A549 (cell line): ENCODE results near the gene MYO1B.

Experiments
- CTCF ChIP-seq: fragments of >200 bp; sonication (Bioruptor Twin); formaldehyde crosslinking; IDR thresholded peaks from 3 replicates; pipeline ENCODE4 v1.5.1; 2016
- EHMT2 ChIP-seq: fragments of 200-600 bp; sonication (generic); IDR thresholded peaks from 2 replicates; pipeline ENCODE4 v1.6.1; 2016; ENCODE audit warnings: antibody characterized with exemption, low read depth, mild to moderate bottlenecking, moderate library complexity
- EP300 ChIP-seq, 2 experiments: fragments of >200 bp; sonication (Bioruptor Twin); formaldehyde crosslinking; IDR thresholded peaks; 2 replicates in 1 of 2; 3 replicates in 1 of 2; pipeline ENCODE4 v1.6.1; 2016 to 2017
- JUNB ChIP-seq: fragments of >200 bp; sonication (Bioruptor Twin); formaldehyde crosslinking; IDR thresholded peaks from 2 replicates; pipeline ENCODE4 v1.6.1; 2016
- MYC ChIP-seq: IDR thresholded peaks from 2 replicates; pipeline ENCODE4 v1.6.1; 2012; ENCODE audit warnings: mild to moderate bottlenecking, inconsistent platforms, low read length, improper control_type of control experiment, borderline replicate concordance
- NFE2L2 ChIP-seq: fragments of 150-350 bp; conservative IDR thresholded peaks from 2 replicates; pipeline ENCODE4 v1.6.1; 2014; ENCODE audit warnings: low read length
- PHF8 ChIP-seq: fragments of 200-600 bp; sonication (generic); IDR thresholded peaks from 2 replicates; pipeline ENCODE4 v1.6.1; 2016; ENCODE audit warnings: low read depth, mild to moderate bottlenecking, antibody characterized with exemption, moderate library complexity, borderline replicate concordance
- POLR2A ChIP-seq: IDR thresholded peaks from 2 replicates; pipeline ENCODE4 v1.6.1; 2012; ENCODE audit warnings: mild to moderate bottlenecking, low read length
- RAD21 ChIP-seq, 2 experiments: fragments of >200 bp in 1 of 2; sonication (Bioruptor Twin) in 1 of 2; formaldehyde crosslinking in 1 of 2; IDR thresholded peaks in 1 of 2; conservative IDR thresholded peaks in 1 of 2; 2 replicates in 1 of 2; 3 replicates in 1 of 2; pipeline ENCODE4 v1.6.1; 2012 to 2018; ENCODE audit warnings: inconsistent platforms in 1 of 2
- RFX5 ChIP-seq: fragments of 450-650 bp; IDR thresholded peaks from 2 replicates; pipeline ENCODE4 v1.7.1; 2014; ENCODE audit warnings: antibody characterized with exemption, mild to moderate bottlenecking, moderate library complexity
- RNF2 ChIP-seq: fragments of 200-600 bp; sonication (generic); IDR thresholded peaks from 2 replicates; pipeline ENCODE4 v1.6.1; 2016; ENCODE audit warnings: low read depth, mild to moderate bottlenecking, antibody characterized with exemption, moderate library complexity, borderline replicate concordance
- USF2 ChIP-seq: fragments of 450-650 bp; IDR thresholded peaks from 2 replicates; pipeline ENCODE4 v1.6.1; 2014; ENCODE audit warnings: antibody characterized with exemption

- TF ChIP-seq RNF2 (no peak), RAD21 (conservative IDR thresholded peaks at IDR 0.05 in 1 of 2, IDR thresholded peaks at IDR 0.05 in 1 of 2) (no peak), CTCF (no peak), POLR2A (no peak), USF2 (no peak), PHF8 (no peak), EHMT2 (no peak), JUNB (no peak), NFE2L2 (no peak), RFX5 (no peak), MYC (no peak), EP300 (IDR thresholded peaks at IDR 0.05) (no peak)
Observed at GRCh38 chr2:191220671-191221070, 24.5 kb upstream of the MYO1B start.
